ENCODE results near the gene DSE. TPM values are rescaled to one million over a fixed set of nuclear protein-coding genes. Genes with fewer than 3 reads are reported as not detected.

Gene DSE
- total and polyA plus RNA-seq, 9 donors: 23.1 to 61.6 (median 40.6) TPM

GRCh38 chr6:116433206-116433712 lies 62.5 kb downstream of the DSE start:
- no peaks in the 10 kb centered on the region for H3K4me1 ChIP-seq (ENCODE audit: insufficient read depth)
- no peaks in the 10 kb centered on the region for H3K27me3 ChIP-seq
- no peak for DNase-seq
- 90 to 94% (median 92%) methylated on average over 4 of the region's 4 CpGs for WGBS, 3 donors
- TF ChIP-seq, protein P1, sequence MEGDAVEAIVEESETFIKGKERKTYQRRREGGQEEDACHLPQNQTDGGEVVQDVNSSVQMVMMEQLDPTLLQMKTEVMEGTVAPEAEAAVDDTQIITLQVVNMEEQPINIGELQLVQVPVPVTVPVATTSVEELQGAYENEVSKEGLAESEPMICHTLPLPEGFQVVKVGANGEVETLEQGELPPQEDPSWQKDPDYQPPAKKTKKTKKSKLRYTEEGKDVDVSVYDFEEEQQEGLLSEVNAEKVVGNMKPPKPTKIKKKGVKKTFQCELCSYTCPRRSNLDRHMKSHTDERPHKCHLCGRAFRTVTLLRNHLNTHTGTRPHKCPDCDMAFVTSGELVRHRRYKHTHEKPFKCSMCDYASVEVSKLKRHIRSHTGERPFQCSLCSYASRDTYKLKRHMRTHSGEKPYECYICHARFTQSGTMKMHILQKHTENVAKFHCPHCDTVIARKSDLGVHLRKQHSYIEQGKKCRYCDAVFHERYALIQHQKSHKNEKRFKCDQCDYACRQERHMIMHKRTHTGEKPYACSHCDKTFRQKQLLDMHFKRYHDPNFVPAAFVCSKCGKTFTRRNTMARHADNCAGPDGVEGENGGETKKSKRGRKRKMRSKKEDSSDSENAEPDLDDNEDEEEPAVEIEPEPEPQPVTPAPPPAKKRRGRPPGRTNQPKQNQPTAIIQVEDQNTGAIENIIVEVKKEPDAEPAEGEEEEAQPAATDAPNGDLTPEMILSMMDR (IDR thresholded peaks at IDR 0.05): no peak
- TF ChIP-seq EP300 (IDR thresholded peaks at IDR 0.05) (no peak), POLR2A (IDR thresholded peaks at IDR 0.05) (no peak)
- no peaks in the 10 kb centered on the region for H3K9me3 ChIP-seq
- no peak overlapping the region for H3K27ac ChIP-seq
- no peak overlapping the region for H3K4me3 ChIP-seq
- peaks cover 2% of the 10 kb centered on the region for H3K36me3 ChIP-seq
- intact Hi-C loops (cut with DNase I): no loop called here

DNA sequence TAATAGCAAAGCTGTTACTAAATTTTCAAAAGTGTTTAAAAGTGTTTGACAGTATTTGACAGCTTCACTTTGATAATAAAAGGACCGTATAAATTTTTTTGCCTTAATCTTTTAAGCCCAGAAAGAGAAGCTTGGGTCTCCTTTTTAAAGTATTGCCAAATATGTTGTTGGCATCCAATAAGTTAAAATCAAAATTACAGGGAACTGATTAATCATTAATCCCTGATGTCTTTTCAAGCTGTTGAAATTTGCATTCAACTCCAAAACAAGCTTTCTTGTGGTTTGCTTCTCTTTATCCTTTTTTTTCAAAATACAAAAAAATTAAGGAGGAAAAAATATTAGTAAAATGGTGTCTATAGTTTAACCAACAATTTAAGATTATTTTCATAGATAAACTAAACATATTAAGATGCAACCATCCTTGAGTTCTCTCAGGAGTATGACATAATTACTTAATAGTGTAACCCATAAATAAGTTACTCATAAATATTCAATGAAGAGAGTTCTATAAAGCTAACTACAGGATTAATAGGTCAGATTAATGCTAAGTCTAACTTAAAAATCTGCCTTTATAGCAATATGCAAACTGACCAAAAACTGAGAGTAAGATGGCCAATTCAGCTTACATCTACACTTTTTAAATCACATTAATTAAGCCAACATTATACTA lies 63.4 kb downstream of the DSE start:
- DNase-seq: no peak
- WGBS, 3 donors: 90 to 95% (median 91%) methylated on average over 1 of the region's 1 CpG
- peaks cover 2% of the 10 kb centered on the region for H3K36me3 ChIP-seq

GRCh38 chr6:116436586-116436985 lies 65.8 kb downstream of the DSE start:
- 88 to 91% (median 89%) methylated on average over 7 of the region's 7 CpGs for WGBS, 3 donors
- no peak overlapping the region for H3K4me3 ChIP-seq
- no peak overlapping the region for H3K27ac ChIP-seq
- DNase-seq: no peak
- TF ChIP-seq, protein P1 (IDR thresholded peaks at IDR 0.05): no peak
- TF ChIP-seq EP300 (IDR thresholded peaks at IDR 0.05) (no peak), POLR2A (IDR thresholded peaks at IDR 0.05) (no peak)
- H3K9me3 ChIP-seq: no peaks in the 10 kb centered on the region
- peaks cover 2% of the 10 kb centered on the region for H3K4me1 ChIP-seq (ENCODE audit: insufficient read depth)
- peaks cover 2% of the 10 kb centered on the region for H3K36me3 ChIP-seq
- no peaks in the 10 kb centered on the region for H3K27me3 ChIP-seq
- intact Hi-C loops (cut with DNase I): no loop called here

More for the DNA sequence above, 63.4 kb downstream of the DSE start:
- H3K27me3 ChIP-seq: no peaks in the 10 kb centered on the region
- H3K4me1 ChIP-seq (ENCODE audit: insufficient read depth): no peaks in the 10 kb centered on the region
- no peaks in the 10 kb centered on the region for H3K9me3 ChIP-seq
- no peak overlapping the region for H3K4me3 ChIP-seq
- intact Hi-C loops (cut with DNase I): no loop called here
- no peak overlapping the region for H3K27ac ChIP-seq
- TF ChIP-seq EP300 (IDR thresholded peaks at IDR 0.05) (no peak), POLR2A (IDR thresholded peaks at IDR 0.05) (no peak)
- TF ChIP-seq, protein P1 (IDR thresholded peaks at IDR 0.05): no peak

DNA sequence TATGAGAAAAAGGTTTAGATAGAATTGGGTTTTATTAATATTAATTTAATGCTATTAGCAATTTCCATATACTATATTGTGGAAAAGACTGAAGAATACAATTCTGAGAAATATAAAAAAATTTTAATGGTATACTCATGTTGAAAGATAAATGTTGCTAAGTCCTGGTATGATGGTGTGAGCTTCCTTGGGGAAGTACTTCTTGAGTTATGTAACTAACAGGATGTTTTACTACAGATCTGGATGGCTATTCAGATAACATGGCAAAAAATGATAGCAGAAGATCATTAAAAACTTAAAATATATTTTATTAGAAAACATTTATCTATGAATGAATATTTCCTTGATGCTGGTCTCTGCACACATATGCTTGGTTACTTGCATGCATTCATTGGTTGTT lies 66.9 kb downstream of the DSE start:
- Histone ChIP-seq H3K27me3 (no peaks in the 10 kb centered on the region), H3K27ac (no peak overlapping the region), H3K9me3 (no peaks in the 10 kb centered on the region), H3K4me3 (no peak overlapping the region), H3K4me1 (ENCODE audit: insufficient read depth) (peaks cover 2% of the 10 kb centered on the region), H3K36me3 (peaks cover 2% of the 10 kb centered on the region)
- TF ChIP-seq EP300 (IDR thresholded peaks at IDR 0.05): no peak
- TF ChIP-seq, protein P1 (IDR thresholded peaks at IDR 0.05): no peak
- no peak for TF ChIP-seq POLR2A (IDR thresholded peaks at IDR 0.05)
- intact Hi-C loops (cut with DNase I): no loop called here
- no peak for DNase-seq
